HG03442 (cell line): ENCODE results near the gene CDK15.
"Not testable (repeated sequence)": the region's sequence is repeated elsewhere in the genome, so short reads cannot be mapped to it uniquely, and the experiment has no call there.

Experiments used
- ATAC-seq: cut with Tn5 transposase; IDR thresholded peaks from one replicate; pipeline ENCODE4 v1.9.1; 2021; ENCODE audit warnings: mild to moderate bottlenecking, moderate library complexity; ENCODE audit not compliant: unreplicated experiment

The CDK15 gene

DNA sequence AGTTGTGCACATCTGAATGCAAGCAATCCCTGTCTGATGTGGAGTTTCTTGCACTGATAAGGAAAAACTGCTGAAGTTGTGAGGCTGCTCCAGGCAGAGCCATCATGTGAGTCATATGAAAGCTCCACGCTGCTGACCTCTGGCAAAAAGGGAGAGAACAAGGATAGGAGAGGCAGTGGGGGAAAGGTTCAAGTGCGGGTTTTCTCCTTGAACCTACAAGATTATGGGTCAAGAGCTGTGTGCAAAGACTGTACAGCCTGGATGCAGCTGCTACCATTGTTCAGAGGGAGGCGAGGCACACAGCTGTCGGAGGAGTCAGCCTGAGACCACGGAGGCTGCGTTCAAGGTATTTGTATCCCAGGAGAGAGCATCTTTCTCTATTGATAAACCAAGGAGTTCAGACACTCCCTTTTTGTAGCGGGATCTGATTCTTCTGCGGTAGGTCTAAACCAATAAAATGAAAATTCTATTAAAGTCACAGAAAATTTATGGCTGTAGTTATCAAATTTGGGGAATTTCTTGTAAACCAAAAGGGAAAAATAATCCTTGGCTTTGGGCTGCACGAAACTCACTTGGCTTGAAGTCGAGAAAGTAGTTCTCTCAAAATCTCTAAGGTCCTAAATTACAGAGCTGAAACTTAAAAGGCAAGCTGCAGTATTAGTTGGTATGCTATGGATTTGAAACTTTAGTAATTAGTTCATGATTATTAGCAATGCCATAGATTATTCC is at the start of gene CDK15:
Gene CDK15 (plus strand): TSS at position 96 of the 729 bp plus-strand sequence. CDS start 128 bp downstream, at position 224.
- ATAC-seq = no peak

DNA sequence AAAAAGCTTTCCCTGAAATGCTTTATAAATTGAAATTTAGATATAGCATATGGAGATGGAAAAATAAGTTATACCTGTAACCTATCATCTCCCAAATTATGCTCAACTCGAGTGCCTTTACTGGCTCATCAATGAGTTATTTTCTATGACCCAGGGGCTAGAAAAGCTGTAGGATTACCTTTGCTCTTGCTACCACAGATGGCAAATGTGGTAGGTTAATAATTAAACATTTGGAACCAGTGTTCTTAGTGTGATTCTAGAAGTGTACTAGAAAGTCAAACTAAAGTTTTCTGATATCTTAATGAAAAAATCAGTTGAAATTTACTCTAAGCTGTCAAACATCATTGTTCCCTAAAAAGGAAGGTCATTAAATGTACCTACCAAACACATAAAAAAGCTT is 48.1 kb upstream of the CDK15 start:
- no peak for ATAC-seq

DNA sequence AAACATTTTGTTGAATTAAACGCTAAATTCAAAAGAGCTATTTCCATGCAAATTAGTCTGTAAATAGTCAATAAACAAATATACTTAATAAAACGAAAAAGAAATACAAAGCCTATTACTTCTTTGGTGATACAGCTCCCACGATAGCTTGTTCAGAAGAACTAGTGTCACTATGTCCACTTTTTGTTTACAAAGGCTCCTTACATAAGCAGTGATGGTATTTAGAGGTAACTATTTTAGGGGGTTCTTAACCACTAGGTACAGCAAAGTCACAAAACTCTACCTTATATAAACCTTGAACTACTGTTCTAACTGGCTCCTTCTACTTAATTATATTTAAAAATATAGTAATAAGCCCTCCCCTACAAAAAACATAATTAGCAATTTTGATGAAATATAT is 47.5 kb upstream of the CDK15 start:
- no peak for ATAC-seq

DNA sequence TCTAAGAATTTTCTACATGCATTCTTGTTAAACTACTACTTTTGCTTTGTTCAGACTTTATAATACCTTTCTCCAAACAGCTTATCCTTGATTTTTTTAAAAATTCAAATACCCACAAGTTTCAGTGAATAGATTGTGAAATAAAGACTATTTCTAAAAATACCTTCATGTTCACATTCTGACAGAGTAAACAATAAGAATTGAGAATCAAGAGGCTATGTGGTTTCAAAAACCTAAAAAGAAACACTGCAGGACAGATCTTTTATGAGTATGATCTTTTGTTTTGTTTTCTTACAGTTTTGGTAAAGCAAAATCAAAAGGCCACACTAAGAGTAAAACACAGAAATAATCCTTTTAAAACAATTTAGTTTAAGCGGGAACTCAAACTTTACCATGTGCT is 46.8 kb upstream of the CDK15 start:
- no peak for ATAC-seq

DNA sequence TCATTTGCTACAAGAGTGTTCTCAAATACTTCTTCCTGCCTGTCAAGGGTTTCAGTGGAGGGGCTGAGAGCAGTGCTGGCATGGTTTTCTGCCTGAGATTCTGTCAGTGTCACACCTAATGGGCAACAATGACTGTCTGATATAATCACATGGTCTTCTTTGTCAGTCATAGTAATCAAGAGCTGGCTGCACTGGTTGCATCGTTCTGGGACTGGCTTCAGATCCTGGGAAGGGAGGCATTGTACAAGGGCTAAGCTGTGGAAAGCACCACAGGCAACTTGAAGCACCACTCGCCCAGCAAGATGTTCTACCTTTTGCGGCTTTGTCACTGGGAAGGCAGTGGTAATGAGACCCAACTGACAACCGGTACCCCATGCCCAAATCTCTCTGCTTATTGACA is 45.2 kb upstream of the CDK15 start:
- ATAC-seq = no peak

DNA sequence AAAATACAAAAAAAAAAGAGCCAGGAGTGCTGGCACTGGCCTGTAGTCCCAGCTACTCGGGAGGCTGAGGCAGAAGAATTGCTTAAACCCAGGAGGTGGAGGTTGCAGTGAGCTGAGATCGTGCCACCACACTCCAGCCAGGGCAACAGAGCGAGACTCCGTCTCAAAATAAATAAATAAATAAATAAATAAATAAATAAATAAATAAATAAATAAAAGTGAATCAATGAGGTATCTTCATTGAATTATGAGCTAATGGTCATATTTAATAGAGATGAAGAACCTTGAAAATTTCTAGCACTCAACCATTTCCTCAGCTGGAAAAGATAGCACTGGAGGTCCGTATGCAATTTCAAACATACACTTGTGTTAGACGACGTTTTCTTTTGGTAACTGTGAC is 41.9 kb upstream of the CDK15 start:
- not testable (repeated sequence) for ATAC-seq

DNA sequence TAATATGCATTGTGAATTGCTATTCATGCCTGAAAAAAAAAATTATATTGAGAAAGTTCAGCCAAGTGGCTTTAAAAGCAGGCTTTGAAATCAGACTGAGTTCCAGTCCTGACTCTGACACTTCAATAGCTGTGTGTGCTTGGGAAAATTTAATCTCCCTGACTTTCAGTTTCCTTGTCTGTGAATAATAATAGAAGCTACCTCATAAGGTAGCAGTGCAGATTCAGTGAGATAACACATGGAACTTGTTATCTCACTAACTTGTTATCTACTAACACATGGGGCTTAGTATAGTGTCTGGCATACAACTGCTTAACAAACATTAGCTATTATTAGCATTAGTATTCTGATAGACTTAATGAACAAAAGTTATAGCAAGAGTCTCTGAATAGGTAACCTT is 40.5 kb upstream of the CDK15 start:
- no peak for ATAC-seq

DNA sequence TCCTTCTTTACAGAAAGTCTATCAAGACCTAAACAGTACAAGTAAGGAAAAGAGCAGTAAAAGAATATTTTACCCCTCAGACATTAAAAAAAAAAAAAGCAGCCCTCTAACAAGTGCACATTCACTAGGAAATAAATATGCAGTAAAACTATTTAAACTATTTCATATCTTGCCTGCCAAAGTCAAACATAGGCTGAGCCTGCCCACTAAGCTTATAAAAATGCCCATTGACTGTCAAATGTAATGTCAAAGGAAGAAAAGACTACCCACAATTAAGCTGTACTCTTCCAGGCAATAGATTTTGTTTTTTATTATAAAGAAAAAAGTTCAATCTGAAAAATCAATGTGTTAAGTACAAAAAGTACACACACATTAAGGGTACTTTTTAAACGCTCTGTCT is 37.4 kb upstream of the CDK15 start:
- no peak for ATAC-seq

DNA sequence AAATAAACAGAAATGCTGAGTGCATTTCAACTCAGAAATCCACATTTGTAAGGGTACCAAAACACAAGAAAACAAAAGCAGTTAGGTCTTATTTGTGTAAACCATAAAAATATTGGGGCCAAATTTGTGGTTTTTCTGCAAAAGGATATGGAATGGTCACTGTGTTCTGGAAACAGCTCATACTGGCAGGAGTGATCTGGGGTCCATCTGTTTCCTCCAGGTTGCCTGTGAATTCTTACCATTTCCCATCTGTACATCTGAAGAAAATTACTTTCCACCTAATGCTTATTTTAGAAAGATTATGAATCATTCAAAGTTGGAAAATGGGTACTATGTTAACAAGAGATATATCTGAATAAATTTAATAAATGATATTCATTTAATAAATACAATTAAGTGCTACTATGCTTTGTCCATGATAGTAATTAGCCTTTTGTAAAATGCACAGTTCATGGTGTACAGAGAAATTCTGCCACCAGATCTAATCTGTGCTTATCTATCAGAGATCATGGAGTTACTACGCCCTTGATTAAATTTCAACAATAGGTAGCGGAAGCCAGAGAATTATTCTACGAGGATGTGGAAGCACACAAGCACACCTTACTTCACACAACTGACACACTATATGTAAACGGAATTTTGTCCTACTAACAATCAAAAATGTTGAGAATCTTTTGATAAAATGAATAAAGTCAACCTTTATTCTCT is 36.5 kb upstream of the CDK15 start:
- no peak for ATAC-seq

DNA sequence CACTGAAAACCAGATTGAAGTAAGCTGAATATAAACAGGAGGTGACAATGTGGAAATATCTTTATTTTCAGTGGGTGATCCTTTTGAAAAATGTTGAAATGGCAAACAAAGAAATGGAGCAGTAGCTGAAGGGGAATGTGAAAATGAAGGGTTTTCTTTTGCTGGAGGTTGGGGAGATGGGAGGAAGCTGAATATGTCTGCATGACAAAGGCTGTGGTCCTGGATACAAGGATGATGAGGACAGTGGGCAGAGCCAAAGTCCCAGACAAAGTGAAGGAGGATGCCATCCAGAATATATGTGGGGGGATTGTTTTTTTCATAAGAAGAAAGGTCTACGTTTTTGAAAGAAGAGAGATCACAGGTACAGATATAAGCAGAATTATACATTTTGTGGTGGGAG is 32.3 kb upstream of the CDK15 start:
- no peak for ATAC-seq

DNA sequence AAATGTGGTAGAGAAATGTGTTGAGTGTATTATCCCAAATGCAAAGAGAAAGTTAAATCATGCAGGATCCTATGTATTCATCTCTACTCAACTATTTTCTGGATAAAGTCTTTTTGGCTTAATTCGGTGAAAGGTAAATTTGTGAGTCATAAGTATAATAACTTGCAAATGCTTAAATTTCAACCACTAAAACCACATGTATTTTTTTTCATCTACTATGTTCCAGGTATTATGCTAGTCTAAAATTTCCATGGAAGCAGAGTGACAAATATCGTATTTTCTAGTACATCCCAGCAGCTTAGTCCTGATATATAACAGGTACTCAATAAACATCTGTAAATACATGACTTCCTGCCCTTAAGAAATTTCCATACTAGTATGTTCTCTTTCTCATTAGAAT is 31.8 kb upstream of the CDK15 start:
- ATAC-seq = no peak

DNA sequence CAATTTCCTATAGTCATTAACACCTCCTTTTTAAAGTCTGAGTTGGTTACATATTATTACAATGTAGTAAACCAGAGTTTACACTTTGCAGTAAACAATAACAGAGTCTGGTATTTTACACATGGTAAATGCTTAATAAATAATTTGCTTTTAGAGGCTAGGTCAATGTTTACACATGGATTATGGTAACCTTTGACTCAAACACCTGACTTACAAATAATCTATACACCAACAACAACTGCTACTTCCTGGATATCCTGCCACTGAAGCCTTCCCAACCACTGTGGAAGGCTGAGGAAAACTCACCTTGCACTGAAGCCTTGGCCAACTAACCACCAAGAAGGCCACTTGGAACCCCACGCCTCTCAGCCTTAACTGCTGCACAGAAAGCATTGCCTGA is 31.0 kb upstream of the CDK15 start:
- no peak for ATAC-seq

DNA sequence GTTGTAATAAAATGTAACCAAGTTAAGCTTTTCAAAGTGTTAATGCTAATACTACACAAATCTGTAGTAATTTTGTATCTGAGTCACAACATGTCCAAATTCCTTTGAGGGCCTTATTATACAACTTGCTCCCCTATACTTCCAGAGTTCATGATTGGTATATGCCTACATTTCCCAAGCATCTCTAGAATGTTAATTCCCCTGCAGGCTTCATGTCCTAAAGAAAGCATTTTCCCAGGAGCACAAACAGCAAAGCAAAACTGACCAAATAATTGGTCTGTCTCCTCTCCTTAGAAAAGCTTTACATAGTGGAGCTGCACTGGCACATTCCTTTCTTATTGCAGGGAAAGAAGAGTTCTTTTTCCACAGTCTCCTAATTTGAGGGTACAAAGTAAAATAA is 29.3 kb upstream of the CDK15 start:
- no peak for ATAC-seq

DNA sequence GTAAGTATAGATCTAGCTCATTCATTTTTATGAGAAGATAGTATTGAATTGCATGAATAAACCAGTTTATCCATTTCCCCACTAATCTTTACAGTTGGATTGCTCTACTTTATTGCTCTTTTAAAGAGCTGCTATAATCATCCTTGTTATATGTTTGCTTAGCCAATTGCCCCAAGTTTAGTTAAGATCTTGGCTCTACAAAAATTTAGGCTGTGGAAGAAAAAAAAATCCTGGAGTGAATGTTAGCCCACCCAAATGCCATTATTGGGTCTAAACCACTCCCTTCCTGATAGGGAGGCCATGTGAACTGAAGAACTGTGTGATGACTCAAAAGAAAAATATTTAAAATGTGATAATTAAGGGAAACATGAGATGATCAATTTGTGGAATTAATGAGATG is 28.5 kb upstream of the CDK15 start:
- ATAC-seq = no peak

DNA sequence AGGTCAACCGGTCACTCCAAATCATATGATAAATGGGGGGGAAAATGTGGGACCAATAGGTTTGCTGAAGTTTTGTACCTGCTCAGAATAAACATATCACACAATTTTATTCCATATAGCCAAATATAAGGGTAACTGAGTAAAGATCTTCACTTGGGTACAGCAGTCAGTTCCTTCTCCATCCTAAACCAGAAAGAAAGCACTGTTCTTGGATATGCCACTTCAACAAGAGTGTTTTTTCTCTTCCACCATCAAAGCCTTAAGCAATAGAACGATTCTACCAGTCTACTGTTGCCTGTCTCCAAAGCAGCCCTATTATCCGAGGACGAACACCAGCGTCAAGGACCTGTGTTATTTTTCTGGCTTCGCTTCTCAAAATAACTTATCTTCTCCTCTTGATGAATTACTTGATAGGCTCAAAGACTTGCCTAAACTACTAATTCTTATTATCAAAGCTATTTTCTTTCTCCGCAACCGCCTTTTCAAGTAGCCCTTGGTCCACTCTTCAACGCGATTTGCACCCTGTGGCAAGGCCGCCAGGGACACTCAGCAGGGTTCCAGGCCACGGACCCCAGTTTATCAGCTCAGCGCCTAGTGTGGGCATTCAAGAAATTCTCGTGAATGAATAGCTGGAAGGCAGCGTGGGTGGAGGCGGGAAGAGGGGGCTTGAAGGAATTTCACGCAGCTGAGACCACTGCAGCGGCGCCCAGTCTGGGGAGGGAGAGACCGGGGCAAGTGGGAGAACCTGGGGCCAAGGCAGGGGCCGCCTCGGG is 26.2 kb upstream of the CDK15 start:
- ATAC-seq = peak; percentile 3

DNA sequence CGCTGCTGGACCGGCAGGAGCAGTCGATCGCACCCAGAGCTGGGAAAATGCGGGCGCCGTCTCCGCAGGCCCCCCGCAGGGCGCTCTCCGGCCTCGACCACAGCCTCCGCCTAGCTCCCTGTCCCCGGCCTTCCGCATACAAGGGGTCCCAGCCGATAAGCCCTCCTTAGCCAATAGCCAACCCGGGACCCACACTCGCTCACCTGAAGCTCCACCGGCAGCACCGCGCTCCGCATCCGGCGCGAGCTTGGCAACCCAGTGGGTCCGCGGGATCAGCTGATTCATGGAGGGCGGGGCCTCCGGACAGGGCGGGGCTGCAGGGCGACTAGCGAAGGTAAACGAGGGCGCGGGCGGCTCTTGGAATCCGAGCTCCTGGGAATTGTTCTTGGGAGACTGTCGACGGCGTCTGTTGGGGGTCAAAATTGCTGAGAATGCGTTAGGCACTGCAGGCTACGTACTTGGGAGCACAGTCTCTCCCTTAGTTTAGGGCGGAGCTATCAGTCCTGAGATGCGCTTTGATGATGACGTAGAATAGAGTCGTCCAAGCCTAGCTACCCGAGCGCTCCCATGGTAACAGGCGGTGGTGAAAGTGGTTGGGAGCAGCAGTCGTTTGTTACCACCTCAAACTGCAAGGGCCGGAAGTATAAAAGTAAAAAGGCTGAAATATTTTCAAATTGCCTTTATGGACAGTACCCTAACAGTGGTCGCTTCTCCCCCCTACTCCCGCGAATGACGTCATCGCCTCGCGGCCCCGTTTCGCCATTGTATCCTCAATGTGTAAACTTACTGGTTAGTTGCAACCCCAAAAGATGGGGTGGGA is 25.5 kb upstream of the CDK15 start, which contains the start of gene ALS2:
Gene ALS2 (minus strand): TSS at position 260 of the 820 bp plus-strand sequence. CDS start 12,048 bp downstream, outside the sequence.
- ATAC-seq = peak; percentile 94

DNA sequence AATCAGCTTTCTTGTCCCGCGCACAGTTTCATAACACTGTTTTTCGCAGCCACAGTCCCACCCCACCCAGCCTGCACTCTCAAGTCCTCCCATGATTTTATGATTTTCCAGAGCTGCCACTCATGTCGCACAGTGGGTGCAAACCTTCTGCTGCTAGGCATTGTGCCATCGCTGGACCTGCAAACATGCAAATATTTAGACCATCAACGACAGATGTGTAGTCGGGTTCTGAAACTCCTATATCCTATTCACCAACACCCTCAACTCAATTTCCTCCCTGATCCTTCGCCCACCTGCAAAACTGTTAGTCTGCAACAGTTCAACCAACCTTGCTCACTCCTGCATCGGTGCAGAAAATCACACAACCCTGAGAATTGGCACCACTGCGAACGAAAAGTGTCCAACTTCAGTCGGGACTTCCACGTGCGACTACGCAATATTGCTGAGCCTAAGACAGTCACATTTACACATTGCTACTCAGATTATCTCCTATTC is 24.7 kb upstream of the CDK15 start:
- ATAC-seq = no peak

DNA sequence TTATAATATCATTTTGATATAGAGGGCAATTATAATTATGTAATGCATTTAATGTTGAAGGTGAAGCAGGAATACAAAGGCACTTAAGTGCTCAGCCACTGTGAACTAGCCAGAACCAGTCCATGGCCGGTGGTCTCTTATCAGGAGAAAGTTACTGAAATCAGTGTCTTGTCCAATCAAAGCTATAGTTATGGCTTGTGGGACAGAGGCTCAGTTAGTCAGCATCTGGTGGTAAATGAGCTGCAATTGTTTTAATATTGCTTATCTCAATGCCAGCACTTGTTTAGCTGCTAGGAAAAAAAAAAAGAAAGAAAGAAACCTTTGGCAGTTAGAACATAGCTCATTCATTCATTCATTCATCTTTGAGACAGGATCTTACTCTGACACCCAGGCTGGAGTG is 21.8 kb upstream of the CDK15 start:
- ATAC-seq = no peak

DNA sequence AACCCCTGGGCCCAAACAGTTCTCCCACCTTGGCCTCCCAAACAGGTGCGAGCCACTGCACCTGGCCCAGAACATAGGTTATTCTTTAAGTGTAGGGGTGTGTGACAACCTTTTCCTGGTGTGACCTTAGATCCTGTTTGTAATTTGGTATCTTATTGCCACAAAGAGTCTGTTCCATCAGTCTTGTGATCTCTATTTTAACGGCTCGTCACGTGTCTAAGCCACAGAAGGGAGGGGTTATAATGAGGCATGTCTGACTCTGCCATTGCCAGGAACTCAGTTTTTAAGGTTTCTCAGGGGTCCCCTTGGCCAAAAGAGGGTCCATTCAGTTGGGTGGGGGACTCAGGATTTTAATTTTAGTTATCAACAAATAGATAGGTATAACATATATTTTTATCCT is 21.2 kb upstream of the CDK15 start:
- no peak for ATAC-seq

DNA sequence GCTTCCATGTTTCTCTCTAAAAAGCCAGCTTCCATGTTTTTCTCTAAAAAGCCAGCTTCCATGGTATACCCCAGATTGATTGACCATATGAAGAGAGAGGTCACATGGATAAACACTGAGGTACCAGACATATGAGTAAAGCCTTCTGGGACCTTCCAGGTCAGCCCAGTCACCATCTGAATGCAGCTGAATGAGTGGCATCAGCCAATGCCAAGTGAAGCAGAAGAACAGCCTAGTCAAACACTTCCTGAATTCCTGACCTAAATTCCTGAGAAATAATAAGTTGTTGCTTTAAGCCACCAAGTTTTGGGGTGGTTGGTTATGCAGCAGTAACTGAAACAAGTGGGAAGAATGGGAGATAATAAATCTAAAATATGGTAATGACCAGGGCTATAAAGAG is 19.9 kb upstream of the CDK15 start:
- ATAC-seq = no peak

DNA sequence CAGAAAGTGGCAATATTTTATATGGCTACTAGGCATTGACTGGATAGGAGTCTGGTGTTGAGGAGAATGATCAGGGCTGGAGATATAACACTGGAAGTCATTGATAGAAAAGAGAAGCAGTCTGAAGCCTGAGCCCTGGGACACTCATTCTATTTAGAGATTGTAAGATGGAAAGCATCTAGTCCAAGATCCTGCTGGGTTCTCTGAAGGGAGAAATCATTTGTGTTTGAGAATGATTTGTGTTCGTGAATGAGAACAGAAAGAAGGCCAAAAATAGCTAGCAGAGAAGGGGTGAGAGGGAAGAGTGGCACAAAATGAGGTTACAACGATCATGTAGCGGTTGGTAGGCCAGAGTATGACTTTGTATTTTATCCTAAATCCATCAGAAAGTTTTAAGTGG is 18.0 kb upstream of the CDK15 start:
- no peak for ATAC-seq
